NCI-H2171 treated with DMSO at 0.1 percent for 48 hours (cell line): ENCODE results near the gene RGMB.

Experiments used
- DNase-seq: peaks from one replicate; lab custom pipeline; 2025; lab: John Stamatoyannopoulos, UW

RGMB gene

GRCh38 chr5:98785244-98785643 lies 11.8 kb downstream of the RGMB start:
- no peak for DNase-seq

- no peak for DNase-seq
These were observed 12.9 kb downstream of the RGMB start for GRCh38 chr5:98786191-98786853.

- no peak for DNase-seq
These were observed 13.8 kb downstream of the RGMB start for GRCh38 chr5:98787131-98787719.

- DNase-seq = no peak
These were observed 15.6 kb downstream of the RGMB start for GRCh38 chr5:98789029-98789428.

GRCh38 chr5:98791001-98791519 lies 17.6 kb downstream of the RGMB start:
- DNase-seq = no peak

GRCh38 chr5:98791898-98792580 lies 18.6 kb downstream of the RGMB start:
- DNase-seq = no peak

GRCh38 chr5:98793223-98793622 lies 19.8 kb downstream of the RGMB start:
- no peak for DNase-seq

- DNase-seq = no peak
These were observed 20.5 kb downstream of the RGMB start for GRCh38 chr5:98794001-98794400.

GRCh38 chr5:98794414-98795080 lies 21.1 kb downstream of the RGMB start:
- no peak for DNase-seq

- no peak for DNase-seq
These were observed 21.8 kb downstream of the RGMB start for GRCh38 chr5:98795243-98795642.

- DNase-seq = peak; percentile 20
These were observed 22.9 kb downstream of the RGMB start for GRCh38 chr5:98796197-98796972.

- no peak for DNase-seq
These were observed 24.9 kb downstream of the RGMB start for GRCh38 chr5:98798371-98798770.

- no peak for DNase-seq
These were observed 25.4 kb downstream of the RGMB start for GRCh38 chr5:98798847-98799246.

- DNase-seq = no peak
These were observed 30.6 kb downstream of the RGMB start for GRCh38 chr5:98804066-98804465.

GRCh38 chr5:98805070-98805469 lies 31.6 kb downstream of the RGMB start:
- DNase-seq = no peak

GRCh38 chr5:98807806-98808205 lies 34.3 kb downstream of the RGMB start:
- DNase-seq = no peak

GRCh38 chr5:98810206-98810605 lies 36.7 kb downstream of the RGMB start:
- DNase-seq = no peak

- no peak for DNase-seq
These were observed 40.3 kb downstream of the RGMB start for GRCh38 chr5:98813755-98814154.

- DNase-seq = peak; percentile 50
These were observed 43.2 kb downstream of the RGMB start for GRCh38 chr5:98816582-98817222.

- no peak for DNase-seq
These were observed 52.3 kb downstream of the RGMB start for GRCh38 chr5:98825582-98826375.

GRCh38 chr5:98827161-98827560 lies 53.7 kb downstream of the RGMB start:
- DNase-seq = peak; percentile 16
